ENCODE data around the gene HOXB4.

The HOXB4 gene

DNA sequence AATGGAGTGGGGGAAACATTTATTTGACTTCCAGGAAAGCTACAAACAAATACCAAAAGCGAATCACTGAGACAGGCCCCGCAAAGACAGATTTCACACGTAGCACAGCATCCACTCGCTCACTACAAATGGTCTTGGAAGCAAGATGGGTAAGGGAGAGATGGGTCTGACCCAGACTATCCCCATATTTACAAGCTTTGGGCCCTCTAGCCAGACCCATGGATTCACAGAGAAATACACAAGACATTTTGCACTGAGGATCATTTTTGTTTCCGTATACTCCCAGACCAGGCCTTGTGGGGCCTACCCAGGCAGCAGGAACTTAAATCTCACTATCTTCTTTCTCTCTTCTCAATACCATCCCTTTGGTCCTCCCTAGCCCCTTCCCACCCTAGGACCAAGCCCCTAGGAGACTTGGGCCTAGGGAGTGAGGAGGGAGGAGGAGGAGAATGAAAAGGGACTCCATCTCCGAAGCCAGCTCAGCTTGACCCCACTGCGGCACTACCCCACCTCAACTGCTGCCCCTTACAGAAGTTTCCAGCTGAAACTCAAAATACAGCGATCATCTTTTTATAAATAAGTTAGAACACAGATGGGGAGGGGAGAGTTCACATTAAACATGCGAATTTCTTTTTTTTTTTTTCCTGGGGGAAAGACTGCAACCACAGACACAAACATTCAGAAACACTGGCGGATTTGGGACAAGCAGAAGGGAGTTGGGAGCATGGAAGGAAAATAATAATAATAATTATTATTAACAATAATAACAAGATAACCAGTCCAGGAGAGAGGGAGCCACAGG lies 13.3 kb upstream of the HOXB4 start:
- Histone ChIP-seq H3K9me3 (replicated peaks; ENCODE audit: insufficient read depth, low read length) (no peaks in the 10 kb centered on the region), H3K27me3 (replicated peaks; ENCODE audit: insufficient read depth, low read length) (peaks cover 31% of the 10 kb centered on the region), H3K4me3 (ENCODE audit: low read length) (no peak overlapping the region), H3K27ac (ENCODE audit: low read length) (no peak overlapping the region), H3F3A (ENCODE audit: insufficient read depth, low read length) (no peaks in the 10 kb centered on the region), H3K9ac (ENCODE audit: low read length) (no peak overlapping the region), H3K9me2 (replicated peaks; ENCODE audit: insufficient read depth, low read length) (no peaks in the 10 kb centered on the region), H2AFZ (ENCODE audit: low read length) (no peak overlapping the region), H3K79me2 (ENCODE audit: low read length) (no peaks in the 10 kb centered on the region), H3K4me2 (ENCODE audit: low read depth, low read length) (no peak overlapping the region), H4K20me1 (ENCODE audit: insufficient read depth, low read length) (no peaks in the 10 kb centered on the region), H3K4me1 (ENCODE audit: low read length) (peaks cover 6% of the 10 kb centered on the region), H3K36me3 (replicated peaks; ENCODE audit: insufficient read depth, low read length) (no peaks in the 10 kb centered on the region)
- no peak for DNase-seq
- TF ChIP-seq EZH2 (optimal IDR thresholded peaks at IDR 0.05; ENCODE audit: low read depth, low read length) (no peak), EZH2phosphoT487 (IDR thresholded peaks at IDR 0.05; ENCODE audit: low read length) (no peak)
- TF ChIP-seq, protein P1, sequence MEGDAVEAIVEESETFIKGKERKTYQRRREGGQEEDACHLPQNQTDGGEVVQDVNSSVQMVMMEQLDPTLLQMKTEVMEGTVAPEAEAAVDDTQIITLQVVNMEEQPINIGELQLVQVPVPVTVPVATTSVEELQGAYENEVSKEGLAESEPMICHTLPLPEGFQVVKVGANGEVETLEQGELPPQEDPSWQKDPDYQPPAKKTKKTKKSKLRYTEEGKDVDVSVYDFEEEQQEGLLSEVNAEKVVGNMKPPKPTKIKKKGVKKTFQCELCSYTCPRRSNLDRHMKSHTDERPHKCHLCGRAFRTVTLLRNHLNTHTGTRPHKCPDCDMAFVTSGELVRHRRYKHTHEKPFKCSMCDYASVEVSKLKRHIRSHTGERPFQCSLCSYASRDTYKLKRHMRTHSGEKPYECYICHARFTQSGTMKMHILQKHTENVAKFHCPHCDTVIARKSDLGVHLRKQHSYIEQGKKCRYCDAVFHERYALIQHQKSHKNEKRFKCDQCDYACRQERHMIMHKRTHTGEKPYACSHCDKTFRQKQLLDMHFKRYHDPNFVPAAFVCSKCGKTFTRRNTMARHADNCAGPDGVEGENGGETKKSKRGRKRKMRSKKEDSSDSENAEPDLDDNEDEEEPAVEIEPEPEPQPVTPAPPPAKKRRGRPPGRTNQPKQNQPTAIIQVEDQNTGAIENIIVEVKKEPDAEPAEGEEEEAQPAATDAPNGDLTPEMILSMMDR (IDR thresholded peaks at IDR 0.05; ENCODE audit: low read length): no peak

- no peak overlapping the region for H3K4me2 ChIP-seq (ENCODE audit: low read depth, low read length)
- H2AFZ ChIP-seq (ENCODE audit: low read length): no peak overlapping the region
- H3K4me1 ChIP-seq (ENCODE audit: low read length): peaks cover 6% of the 10 kb centered on the region
- H3K4me3 ChIP-seq (ENCODE audit: low read length): no peak overlapping the region
- H4K20me1 ChIP-seq (ENCODE audit: insufficient read depth, low read length): no peaks in the 10 kb centered on the region
- no peaks in the 10 kb centered on the region for H3K9me2 ChIP-seq (replicated peaks; ENCODE audit: insufficient read depth, low read length)
- no peak overlapping the region for H3K9ac ChIP-seq (ENCODE audit: low read length)
- no peaks in the 10 kb centered on the region for H3K36me3 ChIP-seq (replicated peaks; ENCODE audit: insufficient read depth, low read length)
- no peaks in the 10 kb centered on the region for H3K79me2 ChIP-seq (ENCODE audit: low read length)
- peaks cover 24% of the 10 kb centered on the region for H3K27me3 ChIP-seq (replicated peaks; ENCODE audit: insufficient read depth, low read length)
- no peaks in the 10 kb centered on the region for H3K9me3 ChIP-seq (replicated peaks; ENCODE audit: insufficient read depth, low read length)
- DNase-seq: no peak
- no peaks in the 10 kb centered on the region for H3F3A ChIP-seq (ENCODE audit: insufficient read depth, low read length)
- H3K27ac ChIP-seq (ENCODE audit: low read length): no peak overlapping the region
- no peak for TF ChIP-seq EZH2phosphoT487 (IDR thresholded peaks at IDR 0.05; ENCODE audit: low read length)
- TF ChIP-seq EZH2 (optimal IDR thresholded peaks at IDR 0.05; ENCODE audit: low read depth, low read length): no peak
- TF ChIP-seq, protein P1 (IDR thresholded peaks at IDR 0.05; ENCODE audit: low read length): no peak
Measured at GRCh38 chr17:48590607-48591161, 12.5 kb upstream of the HOXB4 start.

DNA sequence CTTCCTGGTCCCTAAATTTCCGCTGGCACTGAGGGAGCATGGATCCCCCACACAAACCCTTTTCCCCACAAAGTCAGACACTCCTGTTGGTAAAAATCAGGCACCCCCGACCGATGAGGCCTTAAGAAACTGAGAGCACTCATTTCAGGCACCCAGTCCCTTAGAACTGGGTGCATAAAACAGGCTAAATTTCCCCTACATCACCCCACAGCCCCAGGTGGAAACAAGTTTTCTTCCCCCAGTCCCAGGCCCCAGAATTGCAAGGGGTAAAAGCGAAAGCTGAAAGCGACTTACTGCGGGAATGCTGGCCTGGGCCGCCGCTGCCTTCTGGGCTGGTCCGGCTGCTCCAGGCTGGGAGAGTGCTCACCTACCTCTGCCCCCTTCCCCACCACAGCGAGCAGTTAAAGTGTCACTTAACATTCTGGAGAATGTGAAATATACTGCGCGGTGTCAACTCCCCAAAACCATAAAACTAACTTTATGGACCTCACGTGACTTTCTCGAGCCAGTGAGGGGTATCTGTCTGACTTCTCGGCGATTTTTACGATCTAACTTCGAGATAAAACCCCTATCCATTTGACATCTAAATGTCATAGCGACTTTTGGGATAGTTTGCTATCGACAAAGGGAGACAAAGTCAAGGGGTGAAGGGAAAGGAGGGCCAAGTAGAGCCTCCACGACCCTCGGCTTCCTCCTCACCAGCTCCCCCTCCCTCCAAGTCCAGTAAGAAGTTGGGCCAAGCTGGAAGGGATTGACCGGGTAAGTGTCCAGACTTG lies 11.9 kb upstream of the HOXB4 start, which contains the start of gene HOXB3:
Gene HOXB3 (minus strand): TSS at position 411 of the 776 bp plus-strand sequence. CDS start 37,767 bp downstream, outside the sequence.
- no peaks in the 10 kb centered on the region for H3K79me2 ChIP-seq (ENCODE audit: low read length)
- no peak within 1 kb of the TSS for H3K4me2 ChIP-seq (ENCODE audit: low read depth, low read length)
- no peaks in the 10 kb centered on the region for H3K9me2 ChIP-seq (replicated peaks; ENCODE audit: insufficient read depth, low read length)
- DNase-seq: no peak
- no peak within 1 kb of the TSS for H3K27ac ChIP-seq (ENCODE audit: low read length)
- peaks cover 17% of the 10 kb centered on the region for H3K27me3 ChIP-seq (replicated peaks; ENCODE audit: insufficient read depth, low read length)
- H3K4me3 ChIP-seq (ENCODE audit: low read length): no peak within 1 kb of the TSS
- H2AFZ ChIP-seq (ENCODE audit: low read length): no peak within 1 kb of the TSS
- H3K9me3 ChIP-seq (replicated peaks; ENCODE audit: insufficient read depth, low read length): no peaks in the 10 kb centered on the region
- H3F3A ChIP-seq (ENCODE audit: insufficient read depth, low read length): no peaks in the 10 kb centered on the region
- TF ChIP-seq, protein P1 (IDR thresholded peaks at IDR 0.05; ENCODE audit: low read length): no peak
- TF ChIP-seq EZH2phosphoT487 (IDR thresholded peaks at IDR 0.05; ENCODE audit: low read length) (no peak), EZH2 (optimal IDR thresholded peaks at IDR 0.05; ENCODE audit: low read depth, low read length) (no peak)
- no peaks in the 10 kb centered on the region for H4K20me1 ChIP-seq (ENCODE audit: insufficient read depth, low read length)
- peaks cover 6% of the 10 kb centered on the region for H3K4me1 ChIP-seq (ENCODE audit: low read length)
- H3K9ac ChIP-seq (ENCODE audit: low read length): no peak within 1 kb of the TSS
- H3K36me3 ChIP-seq (replicated peaks; ENCODE audit: insufficient read depth, low read length): no peaks in the 10 kb centered on the region

Measured in MM.1S (cell line).